ENCODE measurements around the gene DEGS2.
"Not testable (repeated sequence)": the region's sequence is repeated elsewhere in the genome, so short reads cannot be mapped to it uniquely, and the experiment has no call there.

DEGS2 gene

DNA sequence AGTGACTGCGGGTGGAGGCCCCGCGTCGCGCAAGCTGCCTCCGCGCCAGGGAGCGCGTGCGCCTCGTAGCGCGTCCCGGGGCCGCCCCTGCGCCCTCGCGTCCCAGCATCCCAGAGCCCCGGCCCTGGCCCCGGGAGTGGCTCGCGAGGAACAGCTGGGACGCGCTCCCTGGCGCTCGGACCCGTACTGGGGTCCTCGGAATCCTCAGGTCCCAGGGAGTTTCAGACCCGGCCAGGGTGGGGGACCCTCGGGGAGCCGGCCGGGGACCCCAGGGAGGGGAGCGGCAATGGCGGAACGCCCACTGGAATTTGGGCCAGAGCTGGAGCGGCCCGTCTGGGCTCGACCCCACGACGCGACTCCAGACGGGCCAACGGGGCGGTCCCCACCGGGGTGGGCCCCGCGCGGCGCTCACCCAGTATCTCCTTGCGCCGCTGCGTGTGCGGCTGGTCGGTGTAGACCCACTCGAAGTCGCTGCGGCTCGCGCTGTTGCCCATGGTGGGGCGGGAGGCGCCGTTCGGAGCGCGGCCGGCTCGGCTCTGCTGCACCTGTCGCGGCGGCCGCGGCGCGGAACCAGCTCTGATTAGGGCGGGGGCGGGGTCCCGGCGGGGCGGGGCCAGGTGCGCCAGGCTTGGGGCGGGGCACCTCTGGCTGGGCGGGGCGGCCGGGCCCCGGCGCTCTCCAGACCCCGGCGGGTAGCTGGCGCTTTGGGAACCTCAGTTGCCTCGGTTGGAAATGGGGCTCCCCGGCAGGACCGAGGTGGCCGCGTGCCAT, at the start of gene DEGS2:
TSS of gene DEGS2 (minus strand) at position 552 of the 771 bp plus-strand sequence. CDS start at position 494, 58 bp downstream.
- DNase-seq: peak; percentile 82

DNA sequence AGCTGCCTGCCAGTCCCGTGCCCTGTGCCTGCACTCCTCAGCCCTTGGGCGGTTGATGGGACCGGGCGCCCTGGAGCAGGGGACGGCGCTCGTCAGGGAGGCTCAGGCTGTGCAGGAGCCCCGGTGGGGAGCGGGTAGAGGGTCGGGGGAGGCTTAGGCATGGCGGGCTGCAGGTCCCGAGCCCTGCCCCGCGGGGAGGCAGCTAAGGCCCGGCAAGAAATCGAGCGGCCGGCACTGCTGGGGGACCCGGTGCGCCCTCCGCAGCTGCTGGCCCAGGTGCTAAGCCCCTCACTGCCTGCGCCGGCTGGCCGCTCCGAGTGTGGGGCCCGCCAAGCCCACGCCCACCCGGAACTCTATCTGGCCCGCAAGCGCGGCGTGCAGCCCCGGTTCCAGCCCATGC, 48.7 kb upstream of the DEGS2 start:
- not testable (repeated sequence) for DNase-seq

DNA sequence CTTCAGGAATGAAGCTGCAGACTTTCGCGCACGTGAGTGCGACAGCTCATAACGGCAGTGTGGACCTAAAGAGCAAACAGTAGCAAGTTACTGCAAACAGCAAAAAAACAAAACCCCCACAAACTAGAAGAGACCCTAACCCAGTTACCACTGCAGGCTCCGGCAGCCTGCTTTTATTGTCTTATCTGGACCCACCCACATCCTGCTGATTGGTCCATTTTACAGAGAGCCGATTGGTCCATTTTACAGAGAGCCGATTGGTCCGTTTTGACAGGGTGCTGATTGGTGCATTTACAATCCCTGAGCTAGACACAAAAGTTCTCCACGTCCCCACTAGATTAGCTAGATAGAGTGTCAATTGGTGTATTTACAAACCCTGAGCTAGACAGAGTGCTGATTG, 48.1 kb upstream of the DEGS2 start:
- DNase-seq: not testable (repeated sequence)

DNA sequence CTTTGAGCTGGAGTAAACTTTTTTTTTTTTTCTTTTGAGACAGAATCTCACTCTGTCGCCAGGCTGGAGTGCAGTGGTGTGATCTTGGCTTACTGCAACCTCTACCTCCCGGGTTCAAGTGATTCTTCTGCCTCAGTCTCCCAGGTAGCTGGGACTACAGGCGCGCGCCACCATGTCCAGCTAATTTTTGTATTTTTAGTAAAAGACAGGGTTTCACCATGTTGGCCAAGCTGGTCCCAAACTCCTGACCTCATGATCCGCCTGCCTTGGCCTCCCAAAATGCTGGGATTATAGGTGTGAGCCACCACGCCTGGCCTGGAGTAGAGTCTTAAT, 45.4 kb upstream of the DEGS2 start:
- DNase-seq: not testable (repeated sequence)

DNA sequence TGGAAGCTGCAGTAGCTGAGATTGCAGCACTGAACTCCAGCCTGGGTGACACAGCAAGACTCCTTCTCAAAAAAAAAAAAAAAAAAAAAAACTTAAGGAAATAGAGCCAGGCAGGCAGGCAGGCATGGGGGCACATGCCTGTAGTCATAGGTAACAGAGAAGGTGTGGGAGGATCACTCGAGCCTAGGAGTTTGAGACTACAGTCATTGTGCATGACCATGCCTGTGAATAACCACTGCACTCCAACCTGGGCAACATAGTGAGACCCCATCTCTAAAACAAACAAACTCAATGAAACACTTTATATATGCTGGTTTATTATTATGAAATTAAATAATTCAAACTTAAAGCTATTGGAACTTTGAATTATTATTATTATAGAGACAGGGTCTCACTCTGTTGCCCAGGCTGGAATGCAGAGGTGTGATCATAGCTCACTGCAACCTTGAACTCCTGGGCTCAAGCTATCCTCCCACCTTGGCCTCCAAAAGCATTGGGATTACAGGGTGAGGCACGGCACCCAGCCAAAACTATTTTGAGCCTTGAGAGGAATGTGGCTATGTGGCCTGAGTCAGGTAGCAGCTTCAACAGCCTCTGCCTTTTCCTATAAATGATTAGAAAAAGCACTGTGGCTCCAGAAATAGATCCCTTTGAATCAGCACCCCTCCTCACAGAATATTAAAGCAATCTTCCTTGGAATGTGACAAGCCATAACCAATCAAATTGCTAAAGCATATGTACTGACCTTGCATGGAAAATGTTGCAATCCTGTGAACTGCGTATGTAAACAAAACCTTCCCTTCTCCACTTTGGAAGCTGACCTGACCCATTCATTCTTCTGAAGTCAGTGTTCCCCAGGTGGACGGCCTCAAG, 44.8 kb upstream of the DEGS2 start:
- DNase-seq: no peak

DNA sequence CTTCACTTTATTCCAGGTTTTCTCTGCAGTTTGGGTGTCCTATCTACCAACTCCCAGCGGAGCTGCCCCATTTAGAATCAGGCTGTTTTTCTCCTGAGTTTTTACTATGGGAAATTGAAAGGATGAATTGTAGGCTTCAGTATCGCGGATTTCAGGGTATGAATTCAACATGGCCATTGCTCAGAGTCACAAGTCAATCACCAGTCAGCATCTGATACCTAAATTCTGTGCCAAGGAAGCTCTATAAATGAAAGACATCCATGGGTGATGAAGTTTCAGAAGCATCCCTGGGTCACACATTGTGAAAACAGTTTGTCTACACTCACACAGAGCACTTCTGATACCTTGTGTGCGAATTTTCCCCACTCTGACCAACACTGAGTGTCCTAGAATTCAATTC, 43.7 kb upstream of the DEGS2 start:
- no peak for DNase-seq

DNA sequence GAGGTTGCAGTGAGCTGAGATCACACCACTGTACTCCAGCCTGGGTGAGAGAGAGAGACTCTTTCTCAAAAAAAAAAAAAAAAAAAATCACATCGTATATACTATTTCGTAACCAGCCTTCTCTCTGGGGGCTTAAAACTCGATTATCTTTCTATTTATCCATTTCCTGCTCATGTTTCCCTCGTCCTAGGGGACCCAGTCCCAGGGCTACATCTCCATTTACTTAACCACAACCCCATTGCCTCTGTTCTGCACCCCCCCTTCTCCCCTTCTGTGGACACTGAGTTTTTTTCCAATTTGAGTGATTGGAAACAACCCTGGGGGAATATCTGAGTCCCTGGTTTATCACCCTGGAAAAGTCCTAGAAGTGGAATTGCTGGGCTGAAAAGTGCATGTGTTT, 43.3 kb upstream of the DEGS2 start:
- DNase-seq: no peak

DNA sequence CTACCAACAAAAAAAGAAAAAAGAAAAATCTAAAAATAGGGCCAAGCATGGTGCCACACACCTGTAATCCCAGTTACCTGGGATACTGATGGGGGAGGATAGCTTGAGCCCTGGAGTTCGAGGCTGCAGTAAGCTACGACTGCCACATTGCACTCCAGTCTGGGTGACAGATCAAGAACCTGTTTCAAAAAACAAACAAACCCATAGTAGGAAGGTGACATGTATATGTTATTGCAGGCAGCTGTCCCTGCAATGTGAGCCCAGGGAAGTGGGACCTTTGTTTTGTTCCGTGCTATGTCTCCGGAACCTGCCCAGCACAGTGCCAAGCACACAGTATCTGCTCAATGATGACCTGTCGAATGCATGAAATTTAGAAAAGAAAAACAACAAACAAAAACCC, 42.3 kb upstream of the DEGS2 start:
- DNase-seq: no peak

DNA sequence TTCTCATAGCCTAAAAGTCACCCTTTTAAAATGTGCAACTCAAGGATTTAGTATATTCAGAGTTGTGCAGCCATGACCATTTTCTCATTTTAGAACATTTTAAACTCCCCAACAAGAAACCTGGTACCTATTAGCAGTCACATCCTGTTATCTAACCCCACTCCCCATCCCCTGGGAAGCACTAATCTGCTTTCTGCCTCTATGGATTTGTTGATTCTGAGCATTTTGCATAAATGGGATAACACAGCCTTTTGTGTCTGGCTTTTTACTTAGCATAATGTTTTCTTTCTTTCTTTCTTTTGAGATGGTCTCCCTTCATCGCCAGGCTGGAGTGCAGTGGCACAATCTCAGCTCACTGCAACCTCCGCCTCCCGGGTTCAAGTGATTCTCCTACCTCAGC, 40.9 kb upstream of the DEGS2 start:
- DNase-seq: no peak

DNA sequence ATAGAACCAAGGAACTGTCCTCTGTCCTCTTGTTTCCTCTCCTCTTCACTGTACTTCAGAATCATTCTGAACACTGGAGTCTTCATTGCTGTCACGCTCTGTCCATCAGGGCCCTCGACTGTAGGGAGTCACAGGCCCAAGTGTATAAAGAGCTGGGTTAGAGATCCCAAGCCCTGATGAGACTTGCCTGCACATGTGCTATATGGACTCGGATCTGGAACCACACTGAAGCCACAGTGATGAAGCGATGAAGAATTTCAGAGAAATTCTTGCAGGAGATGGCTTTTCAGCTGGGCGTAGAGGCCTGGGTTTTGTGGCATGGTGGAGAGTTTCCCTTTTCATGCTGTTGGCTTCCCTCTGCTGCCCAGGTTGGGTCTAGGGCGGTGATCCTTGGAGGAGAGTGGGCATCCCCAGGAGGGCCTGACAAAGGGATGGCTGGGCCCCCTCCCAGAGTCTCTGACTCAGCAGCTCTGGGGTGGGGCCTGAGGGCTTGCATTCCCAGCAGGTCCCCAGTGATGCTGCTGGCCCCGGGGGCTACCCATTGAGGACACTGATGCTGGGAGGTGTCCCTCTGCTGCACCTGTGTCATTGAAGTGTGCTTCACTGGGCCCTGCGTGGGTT, 39.9 kb upstream of the DEGS2 start:
- peak; percentile 24 for DNase-seq

DNA sequence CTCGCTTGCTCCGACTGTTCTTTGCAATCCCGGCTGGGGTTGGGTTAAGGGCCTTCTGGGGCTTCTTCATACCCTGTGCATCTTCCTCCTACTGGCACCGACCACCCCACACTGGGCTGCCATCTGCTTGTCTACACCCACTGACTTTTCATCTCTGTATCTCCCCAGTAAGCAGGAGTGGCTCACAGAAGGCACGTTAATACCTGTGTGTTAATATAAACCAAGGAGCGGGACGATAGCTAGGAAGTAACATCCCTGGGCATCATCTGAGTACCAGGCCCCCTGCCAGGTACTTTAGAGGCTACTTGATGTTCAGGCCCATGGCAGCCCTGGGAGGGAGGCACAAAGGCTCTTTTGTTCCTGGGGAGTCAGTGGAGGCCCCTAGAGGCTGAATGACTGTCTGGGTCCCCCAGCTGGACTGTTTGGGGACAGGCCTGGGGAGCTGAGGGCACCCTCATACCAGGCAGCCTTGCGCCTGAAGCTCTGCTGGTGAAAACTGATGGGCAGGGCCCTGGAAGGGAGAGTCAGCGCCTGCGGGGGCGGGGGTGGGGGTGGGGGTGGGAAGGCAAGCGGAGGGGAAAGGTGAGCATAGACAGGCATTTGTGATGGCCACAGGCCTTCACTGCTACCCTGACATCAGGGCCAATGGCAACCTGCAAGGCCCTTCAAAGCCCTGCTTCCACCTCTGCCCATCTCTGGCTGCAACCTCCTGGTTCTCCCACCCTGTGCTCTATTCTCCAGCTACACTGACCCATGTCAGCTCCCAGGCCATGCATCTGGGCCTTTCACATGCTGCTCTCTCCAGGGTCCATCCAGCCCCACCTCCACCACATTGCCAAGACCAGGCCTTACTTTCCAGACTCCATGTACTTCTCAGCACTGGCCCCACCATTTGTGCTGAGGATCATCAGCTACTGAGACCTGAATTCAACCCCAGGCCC, 34.2 kb upstream of the DEGS2 start:
- no peak for DNase-seq

DNA sequence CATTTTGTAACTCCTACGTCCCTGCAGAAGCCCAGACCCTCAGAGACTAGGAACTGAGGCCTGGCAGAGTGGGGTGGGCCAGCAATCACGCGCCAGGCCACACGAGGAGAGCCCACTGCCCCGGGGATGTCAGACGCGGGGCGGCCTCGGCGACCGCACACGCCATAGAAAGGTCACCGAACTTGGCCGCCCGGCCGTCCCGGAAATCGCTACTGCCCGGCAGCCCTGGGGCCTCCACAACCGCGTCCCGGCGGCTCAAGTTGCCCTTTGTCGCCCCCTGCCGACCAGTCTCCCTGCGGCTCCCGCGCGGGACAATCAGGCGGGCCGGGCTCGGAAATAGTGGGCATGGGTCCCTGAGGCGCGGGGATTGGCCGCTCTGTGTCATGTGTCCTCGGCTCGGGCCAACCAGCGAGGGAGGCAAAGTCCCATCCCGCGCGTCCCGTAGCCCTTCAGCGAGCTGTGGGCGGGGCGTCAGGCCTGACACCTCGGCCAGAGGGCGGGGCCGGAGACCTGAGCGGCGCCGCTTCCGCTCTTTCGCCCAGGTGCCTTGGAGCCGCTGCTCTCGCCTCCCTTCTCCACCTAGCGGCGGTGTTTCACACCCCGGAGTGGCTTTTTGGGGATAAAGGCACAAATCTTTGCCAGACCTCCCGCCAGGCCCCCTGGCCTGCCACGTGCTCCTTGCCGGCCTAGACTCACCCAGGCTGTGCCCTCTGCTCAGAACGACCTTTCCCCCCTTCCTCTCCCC, 33.4 kb upstream of the DEGS2 start:
- DNase-seq: peak; percentile 100

DNA sequence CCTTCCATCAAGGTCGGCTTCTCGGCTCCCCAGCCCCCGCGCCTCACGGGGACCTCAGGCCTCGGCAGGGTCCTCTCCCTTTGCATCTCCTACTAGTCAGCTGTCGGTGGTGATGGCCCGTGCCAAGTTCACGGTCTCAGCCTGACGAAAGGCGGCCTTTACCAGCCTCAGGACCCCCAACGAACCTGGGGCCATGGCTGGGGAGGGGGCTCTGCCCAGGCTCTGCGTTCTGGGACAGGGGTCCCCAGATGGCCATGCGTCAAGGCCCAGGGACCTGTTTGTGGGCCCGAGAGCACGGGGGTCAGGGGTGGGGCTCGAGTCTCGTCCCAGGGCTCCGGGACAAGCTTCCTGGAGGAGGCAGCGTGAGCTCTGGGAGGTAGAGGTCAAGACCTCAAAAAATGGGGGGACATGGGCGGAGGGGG, 32.8 kb upstream of the DEGS2 start:
- no peak for DNase-seq

DNA sequence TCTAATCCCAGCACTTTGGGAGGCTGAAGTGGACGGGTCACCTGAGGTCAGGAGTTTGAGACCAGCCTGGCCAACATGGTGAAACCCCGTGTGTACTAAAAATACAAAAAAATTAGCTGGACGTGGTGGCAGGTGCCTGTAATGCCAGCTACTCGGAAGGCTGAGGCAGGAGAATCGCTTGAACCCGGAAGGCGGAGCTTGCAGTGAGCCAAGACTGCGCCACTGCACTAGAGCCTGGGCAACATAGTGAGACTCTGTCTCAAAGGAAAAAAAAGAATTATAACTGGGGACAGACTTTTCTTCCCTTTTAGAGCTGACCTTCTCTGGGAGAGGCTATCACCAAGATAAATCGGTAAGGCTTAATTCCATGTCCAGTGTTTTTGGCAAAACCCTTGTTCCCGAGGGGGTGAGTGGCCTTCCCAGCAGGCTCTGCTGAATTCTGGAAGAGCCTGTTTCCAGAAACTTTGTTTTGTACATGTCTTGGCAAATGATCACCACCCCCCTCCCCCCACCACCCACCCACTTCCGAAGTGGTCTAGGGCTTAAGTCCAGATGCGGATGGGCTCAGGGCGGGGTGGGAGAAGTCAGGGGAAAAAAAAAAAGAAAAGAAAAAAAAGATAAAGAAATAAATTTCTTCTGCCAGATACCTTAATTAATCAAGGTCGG, 32.3 kb upstream of the DEGS2 start:
- DNase-seq: no peak

DNA sequence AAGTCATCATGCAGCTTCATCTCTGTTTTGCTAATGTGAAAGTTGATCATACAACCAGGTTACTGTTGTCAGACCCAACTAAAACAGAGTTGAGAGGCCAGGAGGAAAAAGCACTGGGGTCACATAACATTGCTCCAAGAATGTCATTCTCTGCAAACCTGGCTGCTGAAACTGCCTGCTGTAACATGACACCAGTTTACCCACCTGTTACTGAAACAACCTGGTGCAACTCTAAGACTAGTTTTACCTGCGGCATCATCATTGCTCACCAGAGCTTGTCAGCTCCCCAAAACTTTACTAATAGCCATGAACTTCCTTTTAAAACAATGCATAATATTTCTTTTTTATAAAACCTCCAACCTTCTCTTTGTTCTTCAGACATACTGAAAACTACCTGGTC, 30.7 kb upstream of the DEGS2 start:
- peak; percentile 31 for DNase-seq

DNA sequence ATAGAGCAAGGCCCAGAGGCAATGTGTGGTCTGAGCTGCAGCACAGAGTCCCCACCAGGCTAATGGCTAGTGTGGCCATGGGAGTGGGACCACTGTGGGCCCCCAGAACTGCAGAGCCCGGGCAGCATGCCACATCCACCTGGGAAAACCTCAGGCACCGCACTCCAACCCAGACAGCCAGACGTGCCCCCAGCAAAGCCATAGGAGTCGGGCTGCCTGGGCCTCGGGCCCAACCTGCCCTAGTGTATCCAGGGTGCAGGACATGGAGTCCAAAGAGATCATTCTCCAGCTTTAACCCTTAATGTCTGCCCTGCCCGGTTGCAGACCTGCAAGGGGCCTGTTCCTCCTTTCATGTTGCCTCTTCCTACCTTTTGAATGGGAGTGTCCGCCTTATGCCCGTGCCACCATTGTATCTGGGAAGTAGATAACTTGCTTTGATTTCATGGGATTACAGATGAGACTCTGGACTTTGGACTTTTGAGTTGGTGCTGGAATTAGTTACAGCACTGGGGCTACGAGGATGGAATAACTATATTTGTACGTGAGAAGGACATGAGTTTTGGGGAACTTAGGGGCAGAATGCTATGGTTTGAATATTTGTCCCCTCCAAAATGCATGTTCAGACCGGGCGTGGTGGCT, 29.1 kb upstream of the DEGS2 start:
- no peak for DNase-seq

DNA sequence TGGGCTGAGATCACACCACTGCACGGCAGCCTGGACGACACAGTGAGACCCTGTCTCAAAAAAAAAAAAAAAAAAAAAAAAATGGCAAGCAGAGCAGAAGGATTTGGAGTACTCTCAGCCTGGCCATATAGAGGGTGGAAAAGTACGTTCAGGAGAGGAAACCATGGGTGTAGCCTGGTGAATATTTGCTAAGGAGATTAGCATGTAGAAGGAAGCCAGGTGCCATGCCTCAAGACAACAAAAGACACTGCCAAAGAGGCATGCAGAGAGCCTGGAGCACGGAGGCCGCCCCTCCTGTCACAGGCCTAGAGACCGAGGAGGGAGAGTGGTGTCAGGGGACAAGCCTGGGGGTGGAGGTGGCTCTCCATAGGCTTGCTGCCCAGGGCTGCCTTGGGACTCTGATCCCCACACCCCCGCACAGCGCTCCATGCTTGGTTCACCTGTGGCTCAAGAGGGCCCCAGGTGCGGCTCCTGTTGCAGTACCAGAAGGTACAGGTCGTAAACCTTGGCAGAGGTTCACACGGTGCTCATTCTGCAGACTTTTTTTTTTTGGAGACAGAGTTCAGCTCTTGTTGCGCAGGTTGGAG, 27.9 kb upstream of the DEGS2 start:
- DNase-seq: peak; percentile 61

DNA sequence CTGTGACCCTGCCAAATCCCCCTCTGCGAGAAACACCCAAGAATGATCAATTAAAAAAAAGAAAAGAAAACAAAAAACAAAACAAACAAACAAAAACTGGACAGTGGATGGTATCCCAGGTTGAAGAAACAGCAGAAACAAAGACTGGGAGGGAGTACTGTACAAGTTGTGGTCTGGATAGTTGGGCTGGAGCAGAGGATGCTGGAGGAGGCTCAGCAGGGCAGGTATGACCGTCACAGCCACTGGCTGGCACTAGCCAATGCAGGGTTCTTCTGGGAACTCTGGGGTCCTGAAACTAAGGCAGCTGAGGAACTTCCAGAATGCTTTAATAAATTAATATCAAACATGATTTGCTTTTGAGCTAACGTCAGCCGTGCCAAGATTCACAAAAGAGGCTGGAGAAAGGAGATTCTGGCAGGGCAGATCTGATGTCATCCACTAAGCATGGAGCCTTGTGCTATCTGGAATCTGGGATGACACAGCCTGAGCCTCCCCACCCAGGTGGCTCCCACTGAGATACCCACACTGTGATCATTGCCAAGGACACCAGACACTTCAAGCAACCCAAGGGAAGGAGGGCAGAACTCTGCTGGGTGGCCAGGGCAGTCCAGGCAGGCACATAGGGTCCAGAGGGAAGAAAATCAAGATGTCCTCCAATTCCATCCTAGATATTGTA, 22.6 kb upstream of the DEGS2 start:
- not testable (repeated sequence) for DNase-seq

DNA sequence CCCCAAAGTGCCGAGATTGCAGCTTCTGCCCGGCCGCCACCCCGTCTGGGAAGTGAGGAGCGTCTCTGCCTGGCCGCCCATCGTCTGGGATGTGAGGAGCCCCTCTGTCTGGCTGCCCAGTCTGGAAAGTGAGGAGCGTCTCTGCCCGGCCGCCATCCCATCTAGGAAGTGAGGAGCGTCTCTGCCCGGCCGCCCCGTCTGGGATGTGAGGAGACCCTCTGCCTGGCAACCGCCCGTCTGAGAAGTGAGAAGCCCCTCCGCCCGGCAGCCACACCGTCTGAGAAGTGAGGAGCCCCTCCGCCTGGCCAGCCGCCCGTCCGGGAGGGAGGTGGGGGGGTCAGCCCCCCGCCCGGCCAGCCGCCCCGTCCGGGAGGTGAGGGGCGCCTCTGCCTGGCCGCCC, 21.2 kb upstream of the DEGS2 start:
- not testable (repeated sequence) for DNase-seq

DNA sequence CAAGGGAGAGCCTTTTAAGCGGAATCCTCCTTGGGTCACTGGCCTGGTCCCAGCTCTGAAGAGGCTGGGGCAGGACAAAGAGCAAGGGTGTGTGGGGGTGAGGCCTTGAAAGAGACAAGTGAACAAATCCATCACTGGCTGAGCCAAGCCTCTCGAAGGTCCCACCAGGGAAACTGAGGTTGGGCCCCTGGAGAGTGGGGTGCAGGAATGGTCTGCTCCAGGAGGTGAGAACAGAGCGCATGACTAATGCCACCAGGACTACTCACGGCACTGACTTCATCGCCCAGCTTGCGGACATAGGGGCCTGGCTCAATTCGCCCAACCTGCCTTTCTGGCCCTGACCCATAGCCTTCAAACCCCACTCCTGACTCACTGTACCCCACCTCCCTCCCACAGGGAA, 19.2 kb upstream of the DEGS2 start:
- DNase-seq: no peak
